ENCODE measurements around the gene FEM1C. TPM values are rescaled to one million over a fixed set of nuclear protein-coding genes. Genes with fewer than 3 reads are reported as not detected.
A peak's percentile ranks its signal among the peaks of the same experiment; 100 is the strongest.

Gene FEM1C
- total and polyA plus RNA-seq, 10 of the 15 experiments (the other 5 are each of a cell fraction or from before 2014, with no cell fraction given), result 1.9 to 15.6 (median 8.0) TPM

DNA sequence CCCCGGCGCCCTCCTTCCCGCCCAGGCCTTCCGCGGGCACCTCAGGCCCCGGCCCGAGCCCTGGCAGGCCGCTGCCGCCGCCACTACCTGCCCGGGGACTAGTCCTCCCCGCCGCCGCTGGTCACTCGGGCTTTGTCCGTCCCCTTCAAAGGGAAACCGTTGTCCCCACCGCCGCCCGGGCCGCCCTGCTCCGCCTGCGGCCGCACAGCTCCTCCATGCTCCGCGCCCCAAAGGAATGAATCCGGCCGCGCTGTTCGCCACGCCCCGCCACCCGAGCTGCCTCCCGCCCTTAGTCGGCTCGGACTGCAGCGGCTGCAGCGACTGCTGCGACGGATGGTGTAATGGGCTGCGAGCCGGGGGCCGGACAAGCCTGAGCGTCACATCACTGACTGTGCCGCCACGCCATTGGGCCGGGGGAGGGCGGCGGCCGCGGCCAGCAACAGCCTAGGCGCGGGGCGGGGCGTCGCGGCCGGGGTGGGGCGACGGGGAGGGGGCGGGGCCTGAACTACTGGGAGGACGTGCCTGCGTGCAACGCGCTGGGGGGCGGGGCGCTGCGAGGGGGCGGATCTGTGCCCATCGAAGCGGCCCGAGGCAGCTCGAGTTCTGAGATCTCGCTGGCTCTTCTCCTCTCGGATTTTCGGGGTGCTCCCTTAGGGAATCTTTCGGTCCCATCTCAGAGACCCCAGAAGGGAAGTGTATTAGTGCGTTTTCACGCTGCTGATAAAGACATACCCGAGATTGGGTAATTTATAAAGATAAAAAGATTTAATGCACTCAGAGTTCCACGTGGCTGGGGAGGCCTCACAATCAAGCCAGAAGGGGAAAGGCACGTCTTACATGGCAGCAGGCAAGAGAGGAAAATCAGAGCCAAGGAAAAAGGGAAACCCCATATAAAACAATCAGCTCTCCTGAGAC is at the start of gene FEM1C (continued):
- TF ChIP-seq EP300 (IDR thresholded peaks at IDR 0.05; ENCODE audit: borderline replicate concordance in 1 of 2, control insufficient read depth in 1 of 2, low read depth in 2 of 2, low read length in 2 of 2) (no peak), HDAC2 (IDR thresholded peaks at IDR 0.05) (no peak), SMC3 (IDR thresholded peaks at IDR 0.05; ENCODE audit: borderline replicate concordance, low read length) (no peak), NRF1 (conservative IDR thresholded peaks at IDR 0.05; ENCODE audit: low read depth, low read length) (no peak), JUNB (IDR thresholded peaks at IDR 0.05) (no peak), RFX5 (IDR thresholded peaks at IDR 0.05; ENCODE audit: low read depth, low read length) (no peak), ZNF384 (IDR thresholded peaks at IDR 0.05; ENCODE audit: borderline replicate concordance, low read depth, low read length) (no peak), ZBED1 (IDR thresholded peaks at IDR 0.05; ENCODE audit: borderline replicate concordance) (no peak), PAX8 (IDR thresholded peaks at IDR 0.05) (no peak), SIX5 (IDR thresholded peaks at IDR 0.05; ENCODE audit: low read depth, low read length, severe bottlenecking) (no peak), PAX5 (IDR thresholded peaks at IDR 0.05; ENCODE audit: borderline replicate concordance, low read depth, low read length) (peak; percentile 17; the same call in 1 of the 2 replicates), ZNF622 (IDR thresholded peaks at IDR 0.05) (no peak), PML (IDR thresholded peaks at IDR 0.05; ENCODE audit: low read length) (peak; percentile 87; the same call in 1 of the 2 replicates), SMAD5 (IDR thresholded peaks at IDR 0.05; ENCODE audit: low read depth) (peak; percentile 86), NFYA (IDR thresholded peaks at IDR 0.05; ENCODE audit: borderline replicate concordance, low read depth, low read length) (no peak), MYC (IDR thresholded peaks at IDR 0.05; ENCODE audit: insufficient read depth, insufficient read length, insufficient replicate concordance, low read length, severe bottlenecking) (peak; percentile 60)
- TF ChIP-seq, protein P1, sequence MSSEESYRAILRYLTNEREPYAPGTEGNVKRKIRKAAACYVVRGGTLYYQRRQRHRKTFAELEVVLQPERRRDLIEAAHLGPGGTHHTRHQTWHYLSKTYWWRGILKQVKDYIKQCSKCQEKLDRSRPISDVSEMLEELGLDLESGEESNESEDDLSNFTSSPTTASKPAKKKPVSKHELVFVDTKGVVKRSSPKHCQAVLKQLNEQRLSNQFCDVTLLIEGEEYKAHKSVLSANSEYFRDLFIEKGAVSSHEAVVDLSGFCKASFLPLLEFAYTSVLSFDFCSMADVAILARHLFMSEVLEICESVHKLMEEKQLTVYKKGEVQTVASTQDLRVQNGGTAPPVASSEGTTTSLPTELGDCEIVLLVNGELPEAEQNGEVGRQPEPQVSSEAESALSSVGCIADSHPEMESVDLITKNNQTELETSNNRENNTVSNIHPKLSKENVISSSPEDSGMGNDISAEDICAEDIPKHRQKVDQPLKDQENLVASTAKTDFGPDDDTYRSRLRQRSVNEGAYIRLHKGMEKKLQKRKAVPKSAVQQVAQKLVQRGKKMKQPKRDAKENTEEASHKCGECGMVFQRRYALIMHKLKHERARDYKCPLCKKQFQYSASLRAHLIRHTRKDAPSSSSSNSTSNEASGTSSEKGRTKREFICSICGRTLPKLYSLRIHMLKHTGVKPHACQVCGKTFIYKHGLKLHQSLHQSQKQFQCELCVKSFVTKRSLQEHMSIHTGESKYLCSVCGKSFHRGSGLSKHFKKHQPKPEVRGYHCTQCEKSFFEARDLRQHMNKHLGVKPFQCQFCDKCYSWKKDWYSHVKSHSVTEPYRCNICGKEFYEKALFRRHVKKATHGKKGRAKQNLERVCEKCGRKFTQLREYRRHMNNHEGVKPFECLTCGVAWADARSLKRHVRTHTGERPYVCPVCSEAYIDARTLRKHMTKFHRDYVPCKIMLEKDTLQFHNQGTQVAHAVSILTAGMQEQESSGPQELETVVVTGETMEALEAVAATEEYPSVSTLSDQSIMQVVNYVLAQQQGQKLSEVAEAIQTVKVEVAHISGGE (CRISPR knock-in tag; IDR thresholded peaks at IDR 0.05), result no peak
- TF ChIP-seq, protein P2, sequence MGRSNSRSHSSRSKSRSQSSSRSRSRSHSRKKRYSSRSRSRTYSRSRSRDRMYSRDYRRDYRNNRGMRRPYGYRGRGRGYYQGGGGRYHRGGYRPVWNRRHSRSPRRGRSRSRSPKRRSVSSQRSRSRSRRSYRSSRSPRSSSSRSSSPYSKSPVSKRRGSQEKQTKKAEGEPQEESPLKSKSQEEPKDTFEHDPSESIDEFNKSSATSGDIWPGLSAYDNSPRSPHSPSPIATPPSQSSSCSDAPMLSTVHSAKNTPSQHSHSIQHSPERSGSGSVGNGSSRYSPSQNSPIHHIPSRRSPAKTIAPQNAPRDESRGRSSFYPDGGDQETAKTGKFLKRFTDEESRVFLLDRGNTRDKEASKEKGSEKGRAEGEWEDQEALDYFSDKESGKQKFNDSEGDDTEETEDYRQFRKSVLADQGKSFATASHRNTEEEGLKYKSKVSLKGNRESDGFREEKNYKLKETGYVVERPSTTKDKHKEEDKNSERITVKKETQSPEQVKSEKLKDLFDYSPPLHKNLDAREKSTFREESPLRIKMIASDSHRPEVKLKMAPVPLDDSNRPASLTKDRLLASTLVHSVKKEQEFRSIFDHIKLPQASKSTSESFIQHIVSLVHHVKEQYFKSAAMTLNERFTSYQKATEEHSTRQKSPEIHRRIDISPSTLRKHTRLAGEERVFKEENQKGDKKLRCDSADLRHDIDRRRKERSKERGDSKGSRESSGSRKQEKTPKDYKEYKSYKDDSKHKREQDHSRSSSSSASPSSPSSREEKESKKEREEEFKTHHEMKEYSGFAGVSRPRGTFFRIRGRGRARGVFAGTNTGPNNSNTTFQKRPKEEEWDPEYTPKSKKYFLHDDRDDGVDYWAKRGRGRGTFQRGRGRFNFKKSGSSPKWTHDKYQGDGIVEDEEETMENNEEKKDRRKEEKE (IDR thresholded peaks at IDR 0.05), result no peak
- TF ChIP-seq, protein P3, sequence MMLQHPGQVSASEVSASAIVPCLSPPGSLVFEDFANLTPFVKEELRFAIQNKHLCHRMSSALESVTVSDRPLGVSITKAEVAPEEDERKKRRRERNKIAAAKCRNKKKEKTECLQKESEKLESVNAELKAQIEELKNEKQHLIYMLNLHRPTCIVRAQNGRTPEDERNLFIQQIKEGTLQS (IDR thresholded peaks at IDR 0.05; ENCODE audit: borderline replicate concordance, extremely low read depth, low read depth, low read length), result no peak
- TF ChIP-seq, protein P4, sequence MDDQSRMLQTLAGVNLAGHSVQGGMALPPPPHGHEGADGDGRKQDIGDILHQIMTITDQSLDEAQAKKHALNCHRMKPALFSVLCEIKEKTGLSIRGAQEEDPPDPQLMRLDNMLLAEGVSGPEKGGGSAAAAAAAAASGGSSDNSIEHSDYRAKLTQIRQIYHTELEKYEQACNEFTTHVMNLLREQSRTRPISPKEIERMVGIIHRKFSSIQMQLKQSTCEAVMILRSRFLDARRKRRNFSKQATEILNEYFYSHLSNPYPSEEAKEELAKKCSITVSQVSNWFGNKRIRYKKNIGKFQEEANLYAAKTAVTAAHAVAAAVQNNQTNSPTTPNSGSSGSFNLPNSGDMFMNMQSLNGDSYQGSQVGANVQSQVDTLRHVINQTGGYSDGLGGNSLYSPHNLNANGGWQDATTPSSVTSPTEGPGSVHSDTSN (IDR thresholded peaks at IDR 0.05; ENCODE audit: insufficient replicate concordance, low read depth, low read length), result peak; percentile 28

All from GM12878 (cell line).